Endothelial cell of umbilical vein (primary cell): Measurements from ENCODE around the gene COL4A2. TPM values are rescaled to one million over a fixed set of nuclear protein-coding genes. Genes with fewer than 3 reads are reported as not detected.

Experiments used
- BruUV-seq: library from RNA; stranded (reverse); fragments of 400-500 nt; replicated peaks from 2 replicates; lab custom pipeline; 2021; lab: Mats Ljungman, UMichigan
- CTCF ChIA-PET: fragments of 300-600, 350-600 bp; sonication (Branson Sonifier 250); formaldehyde crosslinking; loops from one replicate; lab custom pipeline; 2021; ENCODE audit warnings: antibody characterized with exemption, inconsistent platforms; lab: Charles Lee
- POLR2A ChIA-PET: fragments of 300-600, 350-600 bp; sonication (Branson Sonifier 250); formaldehyde crosslinking; loops from one replicate; lab custom pipeline; 2021; ENCODE audit warnings: antibody characterized with exemption, inconsistent platforms; lab: Charles Lee
- DNase-seq: peaks from one replicate; pipeline ENCODE4 v3.0.0-alpha.2; 2011; ENCODE audit warnings: low read depth, low spot score
- FAIRE-seq: peaks from 2 replicates; lab custom pipeline; 2011; peaks lifted over from hg19 to GRCh38; lab: Jason Lieb, UNC
- H2AFZ ChIP-seq: 2 replicates; pipeline ENCODE4 v1.6.0; 2012; ENCODE audit warnings: low read depth, low read length, control low read depth, inconsistent platforms
- H3K27ac ChIP-seq: 2 replicates; pipeline ENCODE4 v1.5.1; 2011; ENCODE audit warnings: low read depth, mild to moderate bottlenecking, control low read depth, low read length, moderate library complexity; ENCODE audit not compliant: insufficient read depth
- H3K27me3 ChIP-seq, 2 experiments: 2 replicates each; pipeline versions ENCODE4 v1.6.0 to v1.6.1; 2011; ENCODE audit warnings: low read length in 2 of 2, mixed read lengths in 1 of 2; ENCODE audit not compliant: control insufficient read depth in 2 of 2, insufficient read depth in 2 of 2
- H3K36me3 ChIP-seq, 2 experiments: 2 replicates in 1 of 2; 3 replicates in 1 of 2; pipeline ENCODE4 v1.5.1; 2011; ENCODE audit warnings: low read length in 2 of 2, mild to moderate bottlenecking in 1 of 2, moderate library complexity in 1 of 2; ENCODE audit not compliant: control insufficient read depth in 2 of 2, insufficient read depth in 2 of 2; ENCODE audit errors: extremely low read depth in 1 of 2
- H3K4me1 ChIP-seq: 3 replicates; pipeline ENCODE4 v1.5.1; 2011; ENCODE audit warnings: mild to moderate bottlenecking, low read length; ENCODE audit not compliant: control insufficient read depth, insufficient read depth; ENCODE audit errors: extremely low read depth
- H3K4me2 ChIP-seq: 2 replicates; pipeline ENCODE4 v1.6.1; 2011; ENCODE audit warnings: low read length, control low read depth, mixed read lengths; ENCODE audit not compliant: insufficient read depth
- H3K4me3 ChIP-seq, 3 experiments: fragments of 200-600 bp in 1 of 3; sonication (generic), shearing (Covaris generic) in 1 of 3; replicated peaks in 1 of 3; 2 replicates each; pipeline ENCODE4 v1.5.1; 2011 to 2016; ENCODE audit warnings: control low read depth in 3 of 3, low read length in 3 of 3, mild to moderate bottlenecking in 2 of 3, inconsistent platforms in 1 of 3, low read depth in 1 of 3, moderate library complexity in 1 of 3; ENCODE audit not compliant: insufficient read depth in 1 of 3
- H3K79me2 ChIP-seq: 2 replicates; pipeline ENCODE4 v1.6.0; 2012; ENCODE audit warnings: low read length, inconsistent platforms; ENCODE audit not compliant: control insufficient read depth, insufficient read depth
- H3K9ac ChIP-seq: replicated peaks from 2 replicates; pipeline ENCODE3; 2011; ENCODE audit warnings: low read length, control low read depth; ENCODE audit not compliant: insufficient read depth; ENCODE audit errors: extremely low read depth
- H3K9me1 ChIP-seq: replicated peaks from 3 replicates; pipeline ENCODE4 v1.6.0; 2011; ENCODE audit warnings: mild to moderate bottlenecking, low read length; ENCODE audit not compliant: control insufficient read depth, insufficient read depth; ENCODE audit errors: extremely low read depth
- H3K9me3 ChIP-seq: replicated peaks from 2 replicates; pipeline ENCODE4 v1.5.1; 2012; ENCODE audit warnings: low read length, inconsistent platforms; ENCODE audit not compliant: control insufficient read depth, insufficient read depth
- H4K20me1 ChIP-seq: replicated peaks from 2 replicates; pipeline ENCODE3; 2011; ENCODE audit warnings: mild to moderate bottlenecking, low read length; ENCODE audit not compliant: control insufficient read depth, insufficient read depth; ENCODE audit errors: extremely low read depth
- EZH2 ChIP-seq: IDR thresholded peaks from 2 replicates; pipeline ENCODE4 v1.6.1; 2012; ENCODE audit warnings: borderline replicate concordance, low read depth, mild to moderate bottlenecking, moderate library complexity, low read length, inconsistent platforms; ENCODE audit not compliant: severe bottlenecking
- FOS ChIP-seq: IDR thresholded peaks from 2 replicates; pipeline ENCODE4 v1.6.1; 2011; ENCODE audit warnings: mild to moderate bottlenecking, low read length, moderate library complexity, borderline replicate concordance; ENCODE audit not compliant: insufficient read depth
- GATA2 ChIP-seq: IDR thresholded peaks from 2 replicates; pipeline ENCODE4 v1.7.0; 2011; ENCODE audit warnings: low read depth, mild to moderate bottlenecking, moderate library complexity, mixed read lengths, low read length; ENCODE audit not compliant: insufficient read length, insufficient read depth
- JUN ChIP-seq: IDR thresholded peaks from 2 replicates; pipeline ENCODE4 v1.6.1; 2011; ENCODE audit warnings: borderline replicate concordance, low read depth; ENCODE audit not compliant: insufficient read length, insufficient read depth
- MYC ChIP-seq: IDR thresholded peaks from one replicate; pipeline ENCODE4 v1.6.1; 2011; ENCODE audit warnings: mild to moderate bottlenecking, low read depth, low read length
- POLR2A ChIP-seq: IDR thresholded peaks from 2 replicates; pipeline ENCODE4 v1.6.1; 2012; ENCODE audit warnings: low read depth, mild to moderate bottlenecking, control low read depth, low read length
- POLR2AphosphoS5 ChIP-seq: IDR thresholded peaks from 2 replicates; pipeline ENCODE4 v1.6.1; 2012; ENCODE audit warnings: low read depth, mild to moderate bottlenecking, control low read depth, low read length, moderate library complexity; ENCODE audit not compliant: insufficient read depth
- dilution Hi-C: fragments of 300-500 bp; cut with MboI; formaldehyde crosslinking; loops from one replicate; pipeline ENCODE4 v1.15.0; 2019; ENCODE audit warnings: low sequenced_read_pairs; ENCODE audit not compliant: extremely low pct_ligation_motif_present
- intact Hi-C: fragments of 100-400 bp; cut with micrococcal nuclease; formaldehyde crosslinking; loops from one replicate; pipeline ENCODE4 v1.10.0; 2022
- polyA plus RNA-seq, 4 experiments: library from polyadenylated mRNA; depleted of rRNA in 3 of 4; stranded (reverse) in 3 of 4; unstranded in 1 of 4; fragments of >200 nt; gene quantifications; 2 replicates each; pipeline versions ENCODE4 v1.2.1 to v1.2.3, GENCODE V29; 2011 to 2012; ENCODE audit warnings: missing spikeins in 1 of 4
- total RNA-seq: library from RNA; stranded (reverse); gene quantifications from 2 replicates; pipeline ENCODE4 v1.2.3, GENCODE V29; 2021
- TF ChIP-seq, protein P1 (sequence below): IDR thresholded peaks from 2 replicates; pipeline ENCODE4 v1.6.1; 2011; ENCODE audit not compliant: insufficient read depth, insufficient read length
- TF ChIP-seq, protein P2 (sequence below), 2 donors: IDR thresholded peaks; 1 replicate in 1 of 2; 2 replicates in 1 of 2; pipeline ENCODE4 v1.5.1; 2011; ENCODE audit warnings: low read length in 2 of 2, mild to moderate bottlenecking in 2 of 2, moderate library complexity in 2 of 2, control low read depth in 1 of 2, inconsistent platforms in 1 of 2, low read depth in 1 of 2; ENCODE audit not compliant: insufficient read depth in 1 of 2; ENCODE audit errors: extremely low read depth in 1 of 2

Gene COL4A2
- total and polyA plus RNA-seq, 2 donors (not counting 3 experiments of a cell fraction or from before 2014, with no cell fraction given): 792 to 940 TPM

- peaks cover 42% of the 10 kb centered on the region for H3K4me1 ChIP-seq
- no peaks in the 10 kb centered on the region for H3K36me3 ChIP-seq
- H2AFZ ChIP-seq: no peak overlapping the region
- no TSS peak for BruUV-seq
- no peak for DNase-seq
- no peak for FAIRE-seq
- H3K27me3 ChIP-seq: no peaks in the 10 kb centered on the region
- ChIA-PET CTCF (interaction anchor here (0.9 to 1.7 kb wide), 3 partner anchors 12 to 89 kb away, joined by 4 to 5 read pairs (median 4); no protein-coding TSS in a partner anchor), POLR2A (no interaction called here)
- H3K4me3 ChIP-seq: no peak overlapping the region
- H3K4me2 ChIP-seq: no peak overlapping the region
- no peaks in the 10 kb centered on the region for H4K20me1 ChIP-seq
- H3K27ac ChIP-seq: peak overlapping the region; percentile 13
- intact Hi-C loops (no loop called here), dilution Hi-C loops (no loop called here)
- peaks cover 63% of the 10 kb centered on the region for H3K79me2 ChIP-seq
- H3K9me3 ChIP-seq: no peaks in the 10 kb centered on the region
- no peaks in the 10 kb centered on the region for H3K9me1 ChIP-seq
- H3K9ac ChIP-seq: no peak overlapping the region
- TF ChIP-seq, protein P1, sequence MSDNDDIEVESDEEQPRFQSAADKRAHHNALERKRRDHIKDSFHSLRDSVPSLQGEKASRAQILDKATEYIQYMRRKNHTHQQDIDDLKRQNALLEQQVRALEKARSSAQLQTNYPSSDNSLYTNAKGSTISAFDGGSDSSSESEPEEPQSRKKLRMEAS: no peak
- TF ChIP-seq, protein P2, sequence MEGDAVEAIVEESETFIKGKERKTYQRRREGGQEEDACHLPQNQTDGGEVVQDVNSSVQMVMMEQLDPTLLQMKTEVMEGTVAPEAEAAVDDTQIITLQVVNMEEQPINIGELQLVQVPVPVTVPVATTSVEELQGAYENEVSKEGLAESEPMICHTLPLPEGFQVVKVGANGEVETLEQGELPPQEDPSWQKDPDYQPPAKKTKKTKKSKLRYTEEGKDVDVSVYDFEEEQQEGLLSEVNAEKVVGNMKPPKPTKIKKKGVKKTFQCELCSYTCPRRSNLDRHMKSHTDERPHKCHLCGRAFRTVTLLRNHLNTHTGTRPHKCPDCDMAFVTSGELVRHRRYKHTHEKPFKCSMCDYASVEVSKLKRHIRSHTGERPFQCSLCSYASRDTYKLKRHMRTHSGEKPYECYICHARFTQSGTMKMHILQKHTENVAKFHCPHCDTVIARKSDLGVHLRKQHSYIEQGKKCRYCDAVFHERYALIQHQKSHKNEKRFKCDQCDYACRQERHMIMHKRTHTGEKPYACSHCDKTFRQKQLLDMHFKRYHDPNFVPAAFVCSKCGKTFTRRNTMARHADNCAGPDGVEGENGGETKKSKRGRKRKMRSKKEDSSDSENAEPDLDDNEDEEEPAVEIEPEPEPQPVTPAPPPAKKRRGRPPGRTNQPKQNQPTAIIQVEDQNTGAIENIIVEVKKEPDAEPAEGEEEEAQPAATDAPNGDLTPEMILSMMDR (IDR thresholded peaks at IDR 0.05; ENCODE audit: extremely low read depth in 1 of 2, insufficient read depth in 1 of 2, low read depth in 1 of 2, low read length in 2 of 2): no peak
- TF ChIP-seq GATA2: no peak
- TF ChIP-seq EZH2: no peak
- TF ChIP-seq JUN: no peak
- no peak for TF ChIP-seq FOS
- TF ChIP-seq POLR2AphosphoS5: no peak
- TF ChIP-seq POLR2A: no peak
- TF ChIP-seq MYC: no peak
Observed at GRCh38 chr13:110322126-110322827, 15.2 kb downstream of the COL4A2 start.
